Uterus (tissue), 4 donors: Measurements from ENCODE around the gene PI4KA. TPM values are rescaled to one million over a fixed set of nuclear protein-coding genes. Genes with fewer than 3 reads are reported as not detected.
"Not testable (repeated sequence)": the region's sequence is repeated elsewhere in the genome, so short reads cannot be mapped to it uniquely, and the experiment has no call there.

Source experiments
- DNase-seq, 2 donors: peaks; one replicate each; pipeline ENCODE4 v3.0.0-alpha.2; 2019 to 2020
- H3K27ac ChIP-seq, 2 donors: fragments of 200-600 bp; sonication (generic); 1 replicate in 1 of 2; 2 replicates in 1 of 2; pipeline ENCODE4 v1.5.1; 2016 to 2018
- H3K27me3 ChIP-seq, 2 donors: fragments of 200-600 bp; sonication (generic); one replicate each; pipeline ENCODE4 v1.5.1; 2018 to 2019; ENCODE audit warnings: control low read depth in 1 of 2
- H3K36me3 ChIP-seq, 2 donors: fragments of 200-600 bp; sonication (generic); one replicate each; pipeline ENCODE4 v1.5.1; 2019; ENCODE audit warnings: control low read depth in 1 of 2
- H3K4me1 ChIP-seq, 2 donors: fragments of 200-600 bp; sonication (generic); one replicate each; pipeline ENCODE4 v1.5.1; 2018 to 2019; ENCODE audit warnings: control low read depth in 1 of 2
- H3K4me3 ChIP-seq, 2 donors: fragments of 200-600 bp; sonication (generic); 1 replicate in 1 of 2; 2 replicates in 1 of 2; pipeline ENCODE4 v1.5.1; 2018 to 2019; ENCODE audit warnings: mild to moderate bottlenecking in 1 of 2
- H3K9me3 ChIP-seq, 2 donors: fragments of 200-600 bp; sonication (generic); one replicate each; pipeline ENCODE4 v1.5.1; 2019; ENCODE audit warnings: control low read depth in 1 of 2
- POLR2A ChIP-seq, 2 donors: fragments of 450-650 bp; IDR thresholded peaks; one replicate each; pipeline ENCODE4 v1.6.1; 2016; ENCODE audit warnings: antibody characterized with exemption in 2 of 2, mild to moderate bottlenecking in 1 of 2, moderate library complexity in 1 of 2
- intact Hi-C: fragments of 100-400 bp; cut with DNase I; formaldehyde crosslinking; loops from one replicate; pipeline ENCODE4 v1.15.1; 2023; ENCODE audit warnings: low total_unique reads
- total RNA-seq, 4 donors: library from RNA; depleted of rRNA in 3 of 4; stranded (reverse); fragments of >200 nt in 3 of 4; gene quantifications; one replicate each; pipeline versions ENCODE4 v1.1.0 to v1.2.4, GENCODE V29; 2014 to 2023
- TF ChIP-seq, protein P1 (sequence below), 4 experiments: fragments of 200-600 bp in 2 of 4; fragments of 450-650 bp in 2 of 4; sonication (generic) in 2 of 4; IDR thresholded peaks; one replicate each; pipeline ENCODE4 v1.5.1; 2016 to 2019; ENCODE audit warnings: antibody characterized with exemption in 4 of 4, mild to moderate bottlenecking in 2 of 4, moderate library complexity in 1 of 4
- donor health status: DM: yes; HTN: yes; CAD: no.

The PI4KA gene
- total RNA-seq, 4 donors from 2014 or later, result 48.9 to 238 (median 108) TPM

DNA sequence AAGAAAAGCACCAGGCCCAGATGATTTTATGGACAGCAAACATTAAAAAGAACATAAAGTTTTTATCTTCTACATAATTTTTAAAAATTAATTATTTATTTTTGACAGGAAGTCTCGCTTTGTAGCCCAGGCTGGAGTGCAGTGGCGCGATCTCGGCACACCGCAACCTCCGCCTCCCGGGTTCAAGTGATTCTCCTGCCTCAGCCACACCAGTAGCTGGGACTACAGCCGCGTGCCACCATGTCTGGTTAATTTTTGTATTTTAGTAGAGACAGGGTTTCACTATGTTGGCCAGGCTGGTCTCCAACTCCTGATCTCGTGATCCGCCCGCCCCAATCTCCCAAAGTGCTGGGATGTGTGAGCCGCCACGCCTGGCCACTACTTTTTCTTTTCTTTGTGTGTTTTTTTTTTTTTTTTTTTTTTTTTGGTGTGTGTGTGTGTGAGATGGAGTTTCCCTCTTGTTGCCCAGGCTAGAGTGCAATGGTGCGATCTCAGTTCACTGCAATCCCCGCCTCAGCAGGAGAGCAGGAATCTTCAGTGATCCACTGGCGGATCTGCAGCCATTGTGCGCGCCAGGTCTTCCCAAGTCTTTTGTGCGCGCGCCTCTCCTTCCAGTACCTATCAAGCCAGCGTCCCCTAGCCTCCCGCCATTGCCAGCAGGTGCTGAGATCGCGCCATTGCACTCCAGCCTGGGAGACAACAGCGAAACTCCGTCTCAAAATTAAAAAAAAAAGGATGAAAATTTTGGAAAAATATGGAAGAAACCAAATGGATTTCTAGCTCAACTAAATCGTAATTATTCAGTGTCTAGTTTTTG lies 171.0 kb downstream of the PI4KA start:
- H3K27ac ChIP-seq, H3K36me3 ChIP-seq, H3K27me3 ChIP-seq, H3K9me3 ChIP-seq, intact Hi-C loops, H3K4me1 ChIP-seq, DNase-seq, H3K4me3 ChIP-seq: not testable (repeated sequence)

DNA sequence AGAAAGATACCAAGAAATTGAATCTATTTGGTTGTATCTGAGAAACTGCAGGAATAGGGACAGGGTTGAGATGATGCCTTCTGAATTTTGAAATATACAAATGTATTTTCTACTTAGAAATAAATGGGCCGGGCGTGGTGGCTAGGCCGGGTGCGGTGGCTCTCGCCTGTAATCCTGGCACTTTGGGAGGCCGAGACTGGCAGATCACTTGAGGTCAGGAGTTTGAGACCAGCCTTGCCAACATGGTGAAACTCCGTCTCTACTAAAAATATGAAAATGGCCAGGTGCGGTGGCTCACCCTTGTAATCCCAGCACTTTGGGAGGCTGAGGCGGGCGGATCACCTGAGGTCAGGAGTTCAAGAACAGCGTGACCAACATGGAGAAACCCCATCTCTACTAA lies 172.8 kb downstream of the PI4KA start:
- not testable (repeated sequence) for DNase-seq, H3K9me3 ChIP-seq

DNA sequence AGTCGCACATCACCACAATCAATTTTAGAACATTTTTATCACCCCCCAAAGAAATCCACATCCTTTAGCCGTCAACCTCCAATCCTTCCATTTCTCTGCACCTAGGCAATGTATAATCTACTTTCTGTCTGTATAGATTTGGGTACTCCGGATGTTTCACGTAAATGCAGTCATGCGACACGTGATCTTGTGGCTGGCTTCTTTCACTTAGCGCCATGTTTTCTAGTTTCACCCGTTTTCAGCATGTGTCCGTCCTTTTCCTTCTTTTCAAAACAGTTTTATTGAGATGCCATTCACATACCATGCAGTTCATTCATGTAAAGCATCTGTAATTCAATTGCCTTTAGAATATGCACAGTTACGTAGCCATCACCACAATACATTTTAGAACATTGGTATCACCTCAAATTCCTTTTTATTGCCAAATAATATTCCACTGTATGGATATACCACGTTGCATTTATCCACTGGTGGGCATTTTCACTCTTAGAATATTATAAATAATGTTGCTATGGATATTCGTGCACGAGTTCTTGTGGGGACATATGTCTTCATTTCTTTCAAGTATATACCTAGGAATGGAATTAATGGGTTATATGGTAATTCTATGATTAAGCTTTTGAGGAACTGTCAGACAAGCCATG lies 179.7 kb downstream of the PI4KA start:
- H3K9me3 ChIP-seq, H3K36me3 ChIP-seq, H3K27me3 ChIP-seq, DNase-seq, H3K27ac ChIP-seq, intact Hi-C loops, H3K4me3 ChIP-seq, H3K4me1 ChIP-seq: not testable (repeated sequence)

More for the DNA sequence above, 172.8 kb downstream of the PI4KA start:
- H3K4me3 ChIP-seq, H3K27me3 ChIP-seq, H3K4me1 ChIP-seq, H3K36me3 ChIP-seq, H3K27ac ChIP-seq, intact Hi-C loops: not testable (repeated sequence)

DNA sequence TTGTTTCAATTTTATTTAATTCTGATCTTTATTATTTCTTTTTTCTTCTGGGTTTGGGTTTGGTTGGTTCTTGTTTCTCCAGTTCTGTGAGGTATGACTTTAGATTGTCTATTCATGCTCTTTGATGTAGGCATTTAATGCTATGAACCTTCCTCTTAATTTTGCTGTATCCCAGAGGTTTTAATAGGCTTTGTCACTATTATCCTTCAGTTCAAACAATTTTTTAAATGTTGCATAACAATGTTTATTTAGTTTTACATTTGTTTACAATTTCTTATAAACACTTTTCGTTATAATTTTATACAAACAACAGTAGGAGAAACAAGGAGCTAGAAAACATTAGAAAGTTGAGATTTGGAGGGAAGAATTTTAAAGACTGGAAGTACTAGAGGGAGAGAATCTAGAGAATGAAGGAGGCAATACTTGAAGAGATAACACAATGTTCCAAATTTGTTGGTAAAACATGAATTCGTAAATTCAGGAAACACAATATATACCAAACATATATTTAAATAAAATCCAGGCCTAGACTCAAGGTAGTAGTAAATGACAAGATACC lies 180.8 kb downstream of the PI4KA start:
- DNase-seq, result no peak
- Histone ChIP-seq H3K27ac (no peak overlapping the region), H3K9me3 (no peaks in the 10 kb centered on the region), H3K27me3 (no peaks in the 10 kb centered on the region), H3K36me3 (no peaks in the 10 kb centered on the region), H3K4me3 (no peak overlapping the region), H3K4me1 (no peaks in the 10 kb centered on the region)
- no peak for TF ChIP-seq POLR2A (IDR thresholded peaks at IDR 0.05)
- TF ChIP-seq, protein P1, sequence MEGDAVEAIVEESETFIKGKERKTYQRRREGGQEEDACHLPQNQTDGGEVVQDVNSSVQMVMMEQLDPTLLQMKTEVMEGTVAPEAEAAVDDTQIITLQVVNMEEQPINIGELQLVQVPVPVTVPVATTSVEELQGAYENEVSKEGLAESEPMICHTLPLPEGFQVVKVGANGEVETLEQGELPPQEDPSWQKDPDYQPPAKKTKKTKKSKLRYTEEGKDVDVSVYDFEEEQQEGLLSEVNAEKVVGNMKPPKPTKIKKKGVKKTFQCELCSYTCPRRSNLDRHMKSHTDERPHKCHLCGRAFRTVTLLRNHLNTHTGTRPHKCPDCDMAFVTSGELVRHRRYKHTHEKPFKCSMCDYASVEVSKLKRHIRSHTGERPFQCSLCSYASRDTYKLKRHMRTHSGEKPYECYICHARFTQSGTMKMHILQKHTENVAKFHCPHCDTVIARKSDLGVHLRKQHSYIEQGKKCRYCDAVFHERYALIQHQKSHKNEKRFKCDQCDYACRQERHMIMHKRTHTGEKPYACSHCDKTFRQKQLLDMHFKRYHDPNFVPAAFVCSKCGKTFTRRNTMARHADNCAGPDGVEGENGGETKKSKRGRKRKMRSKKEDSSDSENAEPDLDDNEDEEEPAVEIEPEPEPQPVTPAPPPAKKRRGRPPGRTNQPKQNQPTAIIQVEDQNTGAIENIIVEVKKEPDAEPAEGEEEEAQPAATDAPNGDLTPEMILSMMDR (IDR thresholded peaks at IDR 0.05), result no peak
- intact Hi-C loops, result no loop called here

DNA sequence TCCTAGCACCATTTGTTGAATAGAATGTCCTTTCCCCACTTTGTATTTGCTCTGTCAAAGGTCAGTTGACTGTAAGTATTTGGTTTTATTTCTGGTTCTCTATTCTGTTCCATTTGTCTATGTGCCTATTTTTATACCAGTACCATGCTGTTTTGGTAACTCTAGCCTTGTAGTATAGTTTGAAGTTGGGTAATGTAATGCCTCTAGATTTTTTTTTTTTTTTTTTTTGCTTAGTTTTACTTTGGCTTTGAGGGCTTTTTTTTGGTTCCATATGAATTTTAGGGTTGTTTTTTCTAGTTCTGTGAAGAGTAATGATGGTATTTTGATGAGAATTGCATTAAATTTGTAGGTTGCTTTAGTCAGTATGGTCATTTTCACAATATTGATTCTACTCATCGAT lies 183.0 kb downstream of the PI4KA start:
- H3K36me3 ChIP-seq, H3K9me3 ChIP-seq, H3K4me1 ChIP-seq, DNase-seq, H3K27ac ChIP-seq, intact Hi-C loops, H3K4me3 ChIP-seq: not testable (repeated sequence)
- peaks cover 0 to 12% of the 10 kb centered on the region in 2 donors for H3K27me3 ChIP-seq

DNA sequence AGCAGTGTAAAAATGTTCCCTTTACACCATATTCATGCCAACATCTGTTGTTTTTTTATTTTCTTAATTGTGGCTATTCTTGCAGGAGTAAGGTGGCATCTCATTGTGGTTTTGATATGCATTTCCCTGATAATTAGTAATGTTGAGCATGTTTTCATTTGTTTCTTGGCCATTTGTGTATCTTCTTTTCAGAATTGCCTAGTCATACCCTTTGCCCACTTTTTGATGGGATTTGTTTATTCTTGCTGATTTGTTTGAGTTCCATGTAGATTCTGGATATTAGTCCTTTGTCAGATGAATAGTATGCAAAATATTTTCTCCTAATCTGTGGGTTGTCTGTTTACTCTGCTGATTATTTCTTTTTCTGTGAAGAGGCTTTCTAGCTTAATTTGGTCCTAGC lies 183.6 kb downstream of the PI4KA start:
- H3K4me1 ChIP-seq, result peaks cover 0 to 5% of the 10 kb centered on the region in 2 donors
- no peaks in the 10 kb centered on the region for H3K9me3 ChIP-seq
- no peak overlapping the region for H3K27ac ChIP-seq
- H3K27me3 ChIP-seq, result peaks cover 0 to 12% of the 10 kb centered on the region in 2 donors
- intact Hi-C loops, result no loop called here
- H3K36me3 ChIP-seq, result no peaks in the 10 kb centered on the region
- no peak overlapping the region for H3K4me3 ChIP-seq
- TF ChIP-seq POLR2A (IDR thresholded peaks at IDR 0.05), result no peak
- no peak for DNase-seq

DNA sequence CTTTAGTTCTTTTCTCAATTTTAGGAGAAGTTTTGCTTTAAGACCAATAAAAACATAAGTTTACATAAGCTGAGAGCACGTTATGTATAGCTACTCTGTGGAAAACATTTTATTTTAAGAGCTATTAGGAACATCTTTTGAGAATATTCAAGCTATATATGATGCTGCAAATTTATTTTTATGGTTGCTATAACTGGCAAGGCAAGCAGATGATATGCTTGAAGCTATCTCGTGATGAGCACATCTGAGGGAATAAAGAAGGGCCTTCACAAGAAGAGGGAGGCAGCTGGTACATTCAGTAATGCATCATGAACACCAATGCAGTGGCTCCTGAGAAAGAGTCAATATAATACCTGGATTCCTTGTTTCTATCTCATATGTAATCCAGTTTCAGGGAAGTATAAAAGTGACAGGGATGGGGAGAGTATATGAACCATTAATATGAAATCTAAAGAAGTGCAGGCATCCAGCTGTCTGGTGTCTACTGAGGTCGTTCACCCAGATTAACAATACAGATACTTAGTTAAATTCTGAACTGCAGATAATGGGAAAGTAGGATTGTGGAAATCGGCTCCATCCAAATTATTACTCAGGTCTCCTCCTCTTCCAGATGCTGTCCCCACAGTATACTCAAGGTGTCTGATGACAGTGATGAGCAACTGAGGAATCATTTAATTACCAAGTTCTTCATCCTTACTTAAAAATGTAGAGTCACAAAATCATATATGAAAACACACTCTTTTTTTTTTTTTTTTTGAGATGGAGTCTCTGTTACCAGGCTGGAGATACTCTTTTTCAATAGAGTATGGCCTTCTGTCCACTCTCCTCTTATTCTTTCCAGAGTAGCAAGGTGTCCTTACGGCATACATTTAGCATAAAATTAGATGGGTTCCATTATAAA lies 185.1 kb downstream of the PI4KA start:
- Histone ChIP-seq H3K36me3 (no peaks in the 10 kb centered on the region), H3K4me1 (peaks cover 0 to 5% of the 10 kb centered on the region in 2 donors), H3K27ac (no peak overlapping the region), H3K27me3 (peaks cover 0 to 12% of the 10 kb centered on the region in 2 donors), H3K4me3 (no peak overlapping the region), H3K9me3 (no peaks in the 10 kb centered on the region)
- TF ChIP-seq, protein P1 (IDR thresholded peaks at IDR 0.05), result no peak
- no peak for TF ChIP-seq POLR2A (IDR thresholded peaks at IDR 0.05)
- no peak for DNase-seq
- intact Hi-C loops, result no loop called here
